Liver (tissue), 9 donors: ENCODE results near the gene CDCA3. TPM values are rescaled to one million over a fixed set of nuclear protein-coding genes. Genes with fewer than 3 reads are reported as not detected.

Source experiments
- DNase-seq: peaks from one replicate; pipeline ENCODE4 v3.0.0-alpha.2; 2017; ENCODE audit warnings: low spot score
- H3K27ac ChIP-seq, 2 donors: one replicate each; pipeline ENCODE4 v1.7.0; 2013; ENCODE audit warnings: inconsistent platforms in 2 of 2, low read length in 2 of 2, control low read depth in 1 of 2, low read depth in 1 of 2, mild to moderate bottlenecking in 1 of 2
- H3K27me3 ChIP-seq, 4 donors: one replicate each; pipeline versions ENCODE4 v1.6.1 to v1.7.0; 2013; ENCODE audit warnings: low read length in 3 of 4, inconsistent platforms in 1 of 4, mild to moderate bottlenecking in 1 of 4, moderate library complexity in 1 of 4; ENCODE audit not compliant: control insufficient read depth in 4 of 4, insufficient read depth in 4 of 4
- H3K36me3 ChIP-seq, 4 donors: one replicate each; pipeline versions ENCODE4 v1.6.1 to v1.7.0; 2013; ENCODE audit warnings: low read length in 3 of 4, mild to moderate bottlenecking in 3 of 4, low read depth in 1 of 4, moderate library complexity in 1 of 4; ENCODE audit not compliant: control insufficient read depth in 4 of 4, insufficient read depth in 3 of 4
- H3K4me1 ChIP-seq, 4 donors: one replicate each; pipeline versions ENCODE4 v1.6.1 to v1.7.0; 2013; ENCODE audit warnings: low read length in 3 of 4, mild to moderate bottlenecking in 3 of 4, moderate library complexity in 1 of 4; ENCODE audit not compliant: control insufficient read depth in 4 of 4, insufficient read depth in 4 of 4
- H3K4me3 ChIP-seq, 3 donors: one replicate each; pipeline versions ENCODE4 v1.6.1 to v1.7.0; 2013; ENCODE audit warnings: low read length in 3 of 3, control low read depth in 1 of 3, low read depth in 1 of 3, mild to moderate bottlenecking in 1 of 3
- H3K9ac ChIP-seq, 2 donors: one replicate each; pipeline ENCODE4 v1.7.0; 2013; ENCODE audit warnings: low read length in 2 of 2, mild to moderate bottlenecking in 2 of 2, moderate library complexity in 2 of 2, control low read depth in 1 of 2, low read depth in 1 of 2
- H3K9me3 ChIP-seq, 4 donors: one replicate each; pipeline versions ENCODE4 v1.6.1 to v1.7.0; 2013; ENCODE audit warnings: low read length in 3 of 4; ENCODE audit not compliant: control insufficient read depth in 4 of 4
- CTCF ChIP-seq: fragments of 150-350 bp; IDR thresholded peaks from 2 replicates; pipeline ENCODE4 v1.5.1; 2017; ENCODE audit warnings: improper control_type of control experiment, low read depth, low read length; ENCODE audit not compliant: missing input control
- FOXA2 ChIP-seq: IDR thresholded peaks from 2 replicates; pipeline ENCODE4 v1.6.1; 2016; ENCODE audit warnings: antibody characterized with exemption
- GABPA ChIP-seq, 2 donors: IDR thresholded peaks in 1 of 2; conservative IDR thresholded peaks in 1 of 2; 2 replicates each; pipeline ENCODE4 v1.6.1; 2016; ENCODE audit warnings: antibody characterized with exemption in 2 of 2, mild to moderate bottlenecking in 1 of 2, moderate library complexity in 1 of 2
- HNF4A ChIP-seq, 2 donors: conservative IDR thresholded peaks; 2 replicates each; pipeline ENCODE4 v1.6.1; 2016; ENCODE audit warnings: antibody characterized with exemption in 2 of 2, mild to moderate bottlenecking in 2 of 2
- HNF4G ChIP-seq: IDR thresholded peaks from 2 replicates; pipeline ENCODE4 v1.6.1; 2016; ENCODE audit warnings: antibody characterized with exemption
- MAX ChIP-seq: IDR thresholded peaks from 2 replicates; pipeline ENCODE4 v1.6.1; 2016; ENCODE audit warnings: antibody characterized with exemption
- NR2F2 ChIP-seq: IDR thresholded peaks from 2 replicates; pipeline ENCODE4 v1.6.1; 2016; ENCODE audit warnings: antibody characterized with exemption
- RXRA ChIP-seq, 2 donors: IDR thresholded peaks; 2 replicates each; pipeline ENCODE4 v1.6.1; 2017 to 2018; ENCODE audit warnings: antibody characterized with exemption in 2 of 2, mild to moderate bottlenecking in 1 of 2
- TAF1 ChIP-seq: conservative IDR thresholded peaks from 2 replicates; pipeline ENCODE4 v1.6.1; 2016; ENCODE audit warnings: antibody characterized with exemption, mild to moderate bottlenecking
- WGBS: extraction: QIAGEN DNeasy Blood & Tissue Kit; methylation state at CpG from one replicate; pipeline ENCODE4 v1.1.7; 2013; 5-methylcytosine and 5-hydroxymethylcytosine counted together
- polyA plus RNA-seq, 2 donors: library from polyadenylated mRNA; stranded (reverse) in 1 of 2; unstranded in 1 of 2; fragments of 200-250 nt in 1 of 2; fragments of >200 nt in 1 of 2; fragmentation: Nextera tagmentation in 1 of 2; extraction: Ambion mirVana in 1 of 2; gene quantifications; one replicate each; pipeline versions ENCODE4 v1.2.1 to v1.2.3, GENCODE V29; 2013 to 2015
- total RNA-seq, 2 donors: library from RNA; depleted of rRNA; stranded (reverse); fragments of >200 nt; gene quantifications; one replicate each; pipeline ENCODE4 v1.2.3, GENCODE V29; 2014
- TF ChIP-seq, protein P1 (sequence below): IDR thresholded peaks from 2 replicates; pipeline ENCODE4 v1.6.1; 2016; ENCODE audit warnings: antibody characterized with exemption, mild to moderate bottlenecking
- TF ChIP-seq, protein P2 (sequence below): IDR thresholded peaks from 2 replicates; pipeline ENCODE4 v1.6.1; 2016; ENCODE audit warnings: antibody characterized with exemption
- donor health status: healthy.
- donor health status: healthy.
- donor health status: healthy.
- donor health status: healthy.
- donor health status: healthy.

CDCA3 gene
- total and polyA plus RNA-seq, 4 donors = 0.25 to 26.0 (median 2.6) TPM

DNA sequence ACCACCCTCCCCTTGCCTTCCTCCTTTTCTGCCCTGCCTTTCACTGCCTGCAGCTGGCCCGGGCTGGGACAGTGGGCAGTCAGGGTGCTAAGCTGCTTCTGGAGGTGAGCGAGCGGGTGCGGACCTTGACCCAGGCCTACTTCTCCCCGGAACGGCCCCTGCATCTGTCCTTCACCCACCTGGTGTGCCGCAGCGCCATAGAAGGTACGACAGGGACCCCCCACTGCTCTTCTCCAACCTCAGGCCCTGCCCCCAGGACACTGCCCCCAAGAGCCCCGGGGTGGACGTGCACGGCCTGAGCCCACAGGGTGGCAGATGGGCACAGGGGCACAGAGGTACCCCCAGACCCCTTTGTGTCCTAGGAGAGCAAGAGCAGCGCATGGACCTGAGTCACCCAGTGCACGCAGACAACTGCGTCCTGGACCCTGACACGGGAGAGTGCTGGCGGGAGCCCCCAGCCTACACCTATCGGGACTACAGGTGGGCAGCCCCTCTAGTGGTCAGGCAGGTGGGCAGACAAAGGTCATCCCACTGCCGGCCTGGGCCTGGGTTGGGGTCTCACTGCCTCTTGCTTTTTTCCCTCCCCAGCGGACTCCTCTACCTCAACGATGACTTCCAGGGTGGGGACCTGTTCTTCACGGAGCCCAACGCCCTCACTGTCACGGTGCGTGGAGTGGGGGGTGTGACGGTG is 13.6 kb downstream of the CDCA3 start:
- no peak for TF ChIP-seq RXRA (IDR thresholded peaks at IDR 0.05)
- no peak for TF ChIP-seq HNF4G
- no peak for TF ChIP-seq GABPA (IDR thresholded peaks at IDR 0.05 in 1 of 2, conservative IDR thresholded peaks at IDR 0.05 in 1 of 2)
- TF ChIP-seq, protein P1, sequence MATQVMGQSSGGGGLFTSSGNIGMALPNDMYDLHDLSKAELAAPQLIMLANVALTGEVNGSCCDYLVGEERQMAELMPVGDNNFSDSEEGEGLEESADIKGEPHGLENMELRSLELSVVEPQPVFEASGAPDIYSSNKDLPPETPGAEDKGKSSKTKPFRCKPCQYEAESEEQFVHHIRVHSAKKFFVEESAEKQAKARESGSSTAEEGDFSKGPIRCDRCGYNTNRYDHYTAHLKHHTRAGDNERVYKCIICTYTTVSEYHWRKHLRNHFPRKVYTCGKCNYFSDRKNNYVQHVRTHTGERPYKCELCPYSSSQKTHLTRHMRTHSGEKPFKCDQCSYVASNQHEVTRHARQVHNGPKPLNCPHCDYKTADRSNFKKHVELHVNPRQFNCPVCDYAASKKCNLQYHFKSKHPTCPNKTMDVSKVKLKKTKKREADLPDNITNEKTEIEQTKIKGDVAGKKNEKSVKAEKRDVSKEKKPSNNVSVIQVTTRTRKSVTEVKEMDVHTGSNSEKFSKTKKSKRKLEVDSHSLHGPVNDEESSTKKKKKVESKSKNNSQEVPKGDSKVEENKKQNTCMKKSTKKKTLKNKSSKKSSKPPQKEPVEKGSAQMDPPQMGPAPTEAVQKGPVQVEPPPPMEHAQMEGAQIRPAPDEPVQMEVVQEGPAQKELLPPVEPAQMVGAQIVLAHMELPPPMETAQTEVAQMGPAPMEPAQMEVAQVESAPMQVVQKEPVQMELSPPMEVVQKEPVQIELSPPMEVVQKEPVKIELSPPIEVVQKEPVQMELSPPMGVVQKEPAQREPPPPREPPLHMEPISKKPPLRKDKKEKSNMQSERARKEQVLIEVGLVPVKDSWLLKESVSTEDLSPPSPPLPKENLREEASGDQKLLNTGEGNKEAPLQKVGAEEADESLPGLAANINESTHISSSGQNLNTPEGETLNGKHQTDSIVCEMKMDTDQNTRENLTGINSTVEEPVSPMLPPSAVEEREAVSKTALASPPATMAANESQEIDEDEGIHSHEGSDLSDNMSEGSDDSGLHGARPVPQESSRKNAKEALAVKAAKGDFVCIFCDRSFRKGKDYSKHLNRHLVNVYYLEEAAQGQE = no peak
- TF ChIP-seq NR2F2 = no peak
- TF ChIP-seq TAF1 = no peak
- TF ChIP-seq, protein P2, sequence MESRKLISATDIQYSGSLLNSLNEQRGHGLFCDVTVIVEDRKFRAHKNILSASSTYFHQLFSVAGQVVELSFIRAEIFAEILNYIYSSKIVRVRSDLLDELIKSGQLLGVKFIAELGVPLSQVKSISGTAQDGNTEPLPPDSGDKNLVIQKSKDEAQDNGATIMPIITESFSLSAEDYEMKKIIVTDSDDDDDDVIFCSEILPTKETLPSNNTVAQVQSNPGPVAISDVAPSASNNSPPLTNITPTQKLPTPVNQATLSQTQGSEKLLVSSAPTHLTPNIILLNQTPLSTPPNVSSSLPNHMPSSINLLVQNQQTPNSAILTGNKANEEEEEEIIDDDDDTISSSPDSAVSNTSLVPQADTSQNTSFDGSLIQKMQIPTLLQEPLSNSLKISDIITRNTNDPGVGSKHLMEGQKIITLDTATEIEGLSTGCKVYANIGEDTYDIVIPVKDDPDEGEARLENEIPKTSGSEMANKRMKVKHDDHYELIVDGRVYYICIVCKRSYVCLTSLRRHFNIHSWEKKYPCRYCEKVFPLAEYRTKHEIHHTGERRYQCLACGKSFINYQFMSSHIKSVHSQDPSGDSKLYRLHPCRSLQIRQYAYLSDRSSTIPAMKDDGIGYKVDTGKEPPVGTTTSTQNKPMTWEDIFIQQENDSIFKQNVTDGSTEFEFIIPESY = no peak
- no peak for TF ChIP-seq HNF4A (conservative IDR thresholded peaks at IDR 0.05)
- Histone ChIP-seq H3K27me3 (no peaks in the 10 kb centered on the region), H3K27ac (no peak overlapping the region), H3K9ac (no peak overlapping the region), H3K36me3 (peaks cover 0 to 2% (median 0%) of the 10 kb centered on the region in 4 donors), H3K4me3 (no peak overlapping the region), H3K9me3 (no peaks in the 10 kb centered on the region), H3K4me1 (peaks cover 0 to 3% (median under 1%) of the 10 kb centered on the region in 4 donors)
- WGBS = 93% methylated on average over 26 of the region's 26 CpGs
- no peak for DNase-seq

DNA sequence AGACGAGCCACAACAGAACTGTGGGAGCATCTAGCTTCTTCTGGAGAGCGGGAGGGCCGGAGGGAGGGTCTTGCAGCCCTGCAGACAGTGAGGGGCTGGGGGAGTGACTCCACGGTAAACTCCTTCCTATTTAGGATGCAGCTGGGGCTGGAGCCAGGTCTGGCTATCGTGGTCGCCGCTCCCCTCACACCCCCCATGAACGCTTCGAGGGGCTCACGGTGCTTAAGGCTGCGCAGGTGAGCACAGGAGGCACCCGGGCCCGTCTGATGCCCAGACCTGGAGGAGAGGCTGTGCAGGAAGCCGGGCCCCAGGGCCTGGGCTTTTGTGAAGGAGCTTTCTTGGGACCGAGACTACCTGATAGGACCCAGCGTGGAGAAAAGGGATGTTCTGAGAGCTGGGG is 14.2 kb downstream of the CDCA3 start:
- H3K27me3 ChIP-seq = no peaks in the 10 kb centered on the region
- WGBS = 89% methylated on average over 16 of the region's 16 CpGs
- no peak for DNase-seq
- no peak for TF ChIP-seq FOXA2
- TF ChIP-seq MAX = no peak
- TF ChIP-seq NR2F2 = no peak
- TF ChIP-seq, protein P2 = no peak
- TF ChIP-seq HNF4A (conservative IDR thresholded peaks at IDR 0.05) = no peak
- no peak for TF ChIP-seq CTCF
- peaks cover 0 to 3% (median under 1%) of the 10 kb centered on the region in 4 donors for H3K4me1 ChIP-seq
- H3K9me3 ChIP-seq = no peaks in the 10 kb centered on the region
- H3K27ac ChIP-seq = no peak overlapping the region
- H3K4me3 ChIP-seq = no peak overlapping the region
- H3K9ac ChIP-seq = no peak overlapping the region
- H3K36me3 ChIP-seq = peaks cover 0 to 2% (median 0%) of the 10 kb centered on the region in 4 donors
